Glutamatergic neuron (in vitro differentiated cells): Measurements from ENCODE around the gene FAM3B. TPM values are rescaled to one million over a fixed set of nuclear protein-coding genes. Genes with fewer than 3 reads are reported as not detected.

Source experiments
- DNase-seq: peaks from one replicate; pipeline ENCODE4 v3.0.0; 2022
- H3K27ac Mint-ChIP-seq: one replicate; pipeline ENCODE4 v1.8.0; 2020; ENCODE audit warnings: mild to moderate bottlenecking, mixed read lengths, inconsistent platforms; ENCODE audit not compliant: unreplicated experiment
- H3K27me3 Mint-ChIP-seq: one replicate; pipeline ENCODE4 v1.8.0; 2020; ENCODE audit warnings: mild to moderate bottlenecking, moderate library complexity, mixed read lengths, inconsistent platforms; ENCODE audit not compliant: unreplicated experiment
- H3K36me3 Mint-ChIP-seq: one replicate; pipeline ENCODE4 v1.8.0; 2020; ENCODE audit warnings: mild to moderate bottlenecking, mixed read lengths, inconsistent platforms; ENCODE audit not compliant: unreplicated experiment
- H3K4me1 Mint-ChIP-seq: one replicate; pipeline ENCODE4 v1.8.0; 2020; ENCODE audit warnings: mild to moderate bottlenecking, low read depth, mixed read lengths, inconsistent platforms; ENCODE audit not compliant: unreplicated experiment
- H3K4me3 Mint-ChIP-seq: one replicate; pipeline ENCODE4 v1.8.0; 2020; ENCODE audit warnings: mild to moderate bottlenecking, mixed read lengths, inconsistent platforms; ENCODE audit not compliant: unreplicated experiment
- H3K9me3 Mint-ChIP-seq: one replicate; pipeline ENCODE4 v1.8.0; 2020; ENCODE audit warnings: mild to moderate bottlenecking, moderate library complexity, mixed read lengths, inconsistent platforms; ENCODE audit not compliant: unreplicated experiment
- total RNA-seq: library from RNA; stranded (reverse); fragmentation: NEBNext Ultra II Directional; extraction: Animal tissue kit (Norgen Biotek cat#: 25700); gene quantifications from one replicate; pipeline ENCODE4 v1.2.1, GENCODE V29; 2021; ENCODE audit not compliant: unreplicated experiment
- TF ChIP-seq, protein P1 (sequence below): fragments of 200-600 bp; sonication (generic); IDR thresholded peaks from one replicate; pipeline ENCODE4 v1.5.0; 2021; ENCODE audit not compliant: partially characterized antibody, unreplicated experiment

The FAM3B gene
- total RNA-seq, 1 donor from 2014 or later, result not detected

DNA sequence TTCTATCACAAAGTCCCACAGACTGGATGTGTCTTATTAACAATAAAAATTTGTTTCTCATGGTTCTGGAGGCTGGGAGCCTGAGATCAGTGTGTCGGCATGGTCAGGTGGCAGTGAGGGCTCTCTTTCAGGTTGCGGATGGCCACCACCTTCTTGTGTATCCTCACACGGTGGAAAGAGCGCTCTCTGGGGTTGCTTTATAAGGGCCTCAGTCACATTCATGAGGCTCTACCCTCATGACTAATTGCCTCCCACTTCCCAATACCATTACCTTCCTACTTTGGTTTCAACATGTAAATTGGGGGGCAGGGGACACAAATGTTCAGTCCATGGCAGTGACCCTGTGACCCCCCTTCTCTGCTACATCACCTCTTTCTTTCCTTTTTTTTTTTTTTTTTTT is 88.7 kb downstream of the FAM3B start:
- TF ChIP-seq, protein P1, sequence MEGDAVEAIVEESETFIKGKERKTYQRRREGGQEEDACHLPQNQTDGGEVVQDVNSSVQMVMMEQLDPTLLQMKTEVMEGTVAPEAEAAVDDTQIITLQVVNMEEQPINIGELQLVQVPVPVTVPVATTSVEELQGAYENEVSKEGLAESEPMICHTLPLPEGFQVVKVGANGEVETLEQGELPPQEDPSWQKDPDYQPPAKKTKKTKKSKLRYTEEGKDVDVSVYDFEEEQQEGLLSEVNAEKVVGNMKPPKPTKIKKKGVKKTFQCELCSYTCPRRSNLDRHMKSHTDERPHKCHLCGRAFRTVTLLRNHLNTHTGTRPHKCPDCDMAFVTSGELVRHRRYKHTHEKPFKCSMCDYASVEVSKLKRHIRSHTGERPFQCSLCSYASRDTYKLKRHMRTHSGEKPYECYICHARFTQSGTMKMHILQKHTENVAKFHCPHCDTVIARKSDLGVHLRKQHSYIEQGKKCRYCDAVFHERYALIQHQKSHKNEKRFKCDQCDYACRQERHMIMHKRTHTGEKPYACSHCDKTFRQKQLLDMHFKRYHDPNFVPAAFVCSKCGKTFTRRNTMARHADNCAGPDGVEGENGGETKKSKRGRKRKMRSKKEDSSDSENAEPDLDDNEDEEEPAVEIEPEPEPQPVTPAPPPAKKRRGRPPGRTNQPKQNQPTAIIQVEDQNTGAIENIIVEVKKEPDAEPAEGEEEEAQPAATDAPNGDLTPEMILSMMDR, result no peak
- no peak for DNase-seq
- H3K4me3 Mint-ChIP-seq, result no peak overlapping the region
- H3K4me1 Mint-ChIP-seq, result no peaks in the 10 kb centered on the region
- H3K9me3 Mint-ChIP-seq, result no peaks in the 10 kb centered on the region
- H3K36me3 Mint-ChIP-seq, result peaks cover 8% of the 10 kb centered on the region
- H3K27me3 Mint-ChIP-seq, result no peaks in the 10 kb centered on the region
- H3K27ac Mint-ChIP-seq, result no peak overlapping the region

DNA sequence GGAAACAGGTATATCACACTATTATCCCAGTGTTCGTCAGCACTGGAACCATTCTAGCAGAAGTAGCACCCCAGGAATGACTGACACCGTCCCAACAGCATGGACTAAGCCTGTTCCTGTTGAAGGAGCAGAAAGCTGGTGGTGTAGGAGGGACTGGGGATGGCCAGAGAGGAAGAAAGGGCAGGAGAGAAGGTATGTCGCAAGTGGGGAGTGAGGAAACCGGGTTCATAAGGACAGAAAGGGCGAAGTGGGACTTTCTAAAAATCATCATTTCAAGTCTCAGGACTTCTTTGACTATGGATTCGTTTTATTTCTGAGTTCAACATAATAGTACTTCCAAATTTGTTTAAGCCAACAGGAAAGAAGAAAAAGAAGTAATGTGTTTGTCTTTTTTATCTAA is 89.7 kb downstream of the FAM3B start:
- Mint-ChIP-seq H3K36me3 (peaks cover 8% of the 10 kb centered on the region), H3K9me3 (peaks cover 1% of the 10 kb centered on the region), H3K4me3 (no peak overlapping the region), H3K4me1 (no peaks in the 10 kb centered on the region), H3K27me3 (no peaks in the 10 kb centered on the region), H3K27ac (no peak overlapping the region)
- no peak for DNase-seq
- TF ChIP-seq, protein P1, result no peak

Other genes starting within 250 kb of the FAM3B start
- not detected for gene BACE2, start 148.6 kb upstream of the FAM3B start, total RNA-seq
- not detected for gene MX2, start 45.2 kb downstream of the FAM3B start, total RNA-seq
- 1.5 TPM for gene MX1, start 109.4 kb downstream of the FAM3B start, total RNA-seq
- not detected for gene TMPRSS2, start 191.4 kb downstream of the FAM3B start, total RNA-seq